ENCODE results near the gene PRSS53. TPM values are rescaled to one million over a fixed set of nuclear protein-coding genes. Genes with fewer than 3 reads are reported as not detected.
A peak's percentile ranks its signal among the peaks of the same experiment; 100 is the strongest.

Gene PRSS53
- total and polyA plus RNA-seq, 2 donors from 2014 or later = 0.99 to 2.6 TPM

- intact Hi-C loops (cut with DNase I) = no loop called here
- peaks cover 0 to 20% (median 4%) of the 10 kb centered on the region in 3 donors for H3K4me1 ChIP-seq (ENCODE audit: control insufficient read depth in 2 of 3, insufficient read depth in 2 of 3, low read depth in 1 of 3, low read length in 3 of 3)
- no peaks in the 10 kb centered on the region for H3K9me3 ChIP-seq (ENCODE audit: control insufficient read depth in 2 of 3, insufficient read depth in 1 of 3, low read length in 3 of 3)
- no peaks in the 10 kb centered on the region for H3K27me3 ChIP-seq (ENCODE audit: control insufficient read depth, insufficient read depth, low read length)
- peak; percentile 47 for FAIRE-seq
- H3K27ac ChIP-seq (ENCODE audit: low read depth in 2 of 2, low read length in 2 of 2) = peak within 1 kb of the TSS; percentile 80 to 86
- peak; percentile 98 to 100 (median 99) for DNase-seq
- peak within 1 kb of the TSS; percentile 78 to 98 (median 86) for H3K9ac ChIP-seq (ENCODE audit: low read length in 3 of 3)
- TF ChIP-seq CTCF (IDR thresholded peaks at IDR 0.05; ENCODE audit: borderline replicate concordance, extremely low read depth, insufficient read depth) = no peak
- peak within 1 kb of the TSS; percentile 90 to 99 (median 96) for H3K4me3 ChIP-seq (ENCODE audit: low read length in 3 of 3)
- H3K36me3 ChIP-seq (ENCODE audit: control insufficient read depth in 2 of 3, insufficient read depth in 3 of 3, low read length in 3 of 3) = peaks cover 0 to 20% (median 15%) of the 10 kb centered on the region in 3 donors
Measured at GRCh38 chr16:31073970-31074813, 14.6 kb downstream of the PRSS53 start, which contains the start of the genes ZNF646 and ZNF668. ZNF646 (plus strand) TSS chr16:31074422; CDS start chr16:31076325, 1,903 bp downstream. ZNF668 (minus strand) TSS chr16:31074240; CDS start chr16:31064459, 9,781 bp downstream.

GRCh38 chr16:31073142-31073969 is 15.4 kb downstream of the PRSS53 start:
- peaks cover 0 to 20% (median 4%) of the 10 kb centered on the region in 3 donors for H3K4me1 ChIP-seq (ENCODE audit: control insufficient read depth in 2 of 3, insufficient read depth in 2 of 3, low read depth in 1 of 3, low read length in 3 of 3)
- peak overlapping the region; percentile 90 to 99 (median 96) for H3K4me3 ChIP-seq (ENCODE audit: low read length in 3 of 3)
- H3K27ac ChIP-seq (ENCODE audit: low read depth in 2 of 2, low read length in 2 of 2) = peak overlapping the region; percentile 80
- TF ChIP-seq CTCF (IDR thresholded peaks at IDR 0.05; ENCODE audit: borderline replicate concordance, extremely low read depth, insufficient read depth) = peak; percentile 1
- FAIRE-seq (no peak), DNase-seq (peak; percentile 94 to 97 (median 96))
- no peaks in the 10 kb centered on the region for H3K9me3 ChIP-seq (ENCODE audit: control insufficient read depth in 2 of 3, insufficient read depth in 1 of 3, low read length in 3 of 3)
- H3K36me3 ChIP-seq (ENCODE audit: control insufficient read depth in 2 of 3, insufficient read depth in 3 of 3, low read length in 3 of 3) = peaks cover 0 to 12% (median 7%) of the 10 kb centered on the region in 3 donors
- H3K27me3 ChIP-seq (ENCODE audit: control insufficient read depth, insufficient read depth, low read length) = no peaks in the 10 kb centered on the region
- peak overlapping the region; percentile 72 to 98 (median 85) for H3K9ac ChIP-seq (ENCODE audit: low read length in 3 of 3)
- intact Hi-C loops (cut with DNase I) = no loop called here

- FAIRE-seq (no peak), DNase-seq (peak in 2 of 5 donors; percentile 29 to 30)
- no peak for TF ChIP-seq CTCF (IDR thresholded peaks at IDR 0.05; ENCODE audit: borderline replicate concordance, extremely low read depth, insufficient read depth)
Measured at GRCh38 chr16:31072540-31073141, 16.1 kb downstream of the PRSS53 start.

More at GRCh38 chr16:31072540-31073141, 16.1 kb downstream of the PRSS53 start:
- Histone ChIP-seq H3K27me3 (ENCODE audit: control insufficient read depth, insufficient read depth, low read length) (no peaks in the 10 kb centered on the region), H3K9ac (ENCODE audit: low read length in 3 of 3) (peak overlapping the region; percentile 21 to 88 (median 85)), H3K4me3 (ENCODE audit: low read length in 3 of 3) (peak overlapping the region; percentile 90 to 96 (median 90)), H3K9me3 (ENCODE audit: control insufficient read depth in 2 of 3, insufficient read depth in 1 of 3, low read length in 3 of 3) (no peaks in the 10 kb centered on the region), H3K4me1 (ENCODE audit: control insufficient read depth in 2 of 3, insufficient read depth in 2 of 3, low read depth in 1 of 3, low read length in 3 of 3) (peaks cover 0 to 20% (median 4%) of the 10 kb centered on the region in 3 donors), H3K27ac (ENCODE audit: low read depth in 2 of 2, low read length in 2 of 2) (peak overlapping the region in 1 of 2 donors; percentile 80), H3K36me3 (ENCODE audit: control insufficient read depth in 2 of 3, insufficient read depth in 3 of 3, low read length in 3 of 3) (peaks cover 0 to 7% (median 2%) of the 10 kb centered on the region in 3 donors)
- intact Hi-C loops (cut with DNase I) = no loop called here

Data from kidney (tissue), 14 donors.